ENCODE results near the gene LINC01488. TPM values are rescaled to one million over a fixed set of nuclear protein-coding genes. Genes with fewer than 3 reads are reported as not detected.

LINC01488 gene
- not detected in 2 replicates for total RNA-seq

DNA sequence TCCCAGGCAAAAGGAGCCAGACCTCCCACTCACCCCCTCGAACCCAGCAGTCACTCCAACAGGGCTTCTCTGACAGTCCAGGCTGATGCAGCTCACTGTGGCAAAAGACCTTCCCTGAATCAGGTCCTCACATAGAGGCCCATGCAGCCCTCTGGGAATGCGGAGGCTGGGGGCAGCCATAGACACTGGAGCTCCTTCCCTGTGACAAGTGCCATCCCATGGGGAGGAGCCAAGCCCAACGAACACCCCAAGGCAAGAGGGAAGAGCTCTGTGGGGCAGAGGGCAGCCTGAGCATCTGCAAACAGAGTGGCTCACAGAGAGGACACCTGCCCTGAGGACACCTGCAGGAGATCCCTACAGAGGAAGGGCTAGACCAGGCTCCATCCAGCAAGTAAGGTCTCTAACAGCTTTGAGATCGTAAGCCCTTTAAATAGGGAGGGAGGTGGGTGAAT is at the start of gene LINC01488:
LINC01488 (plus strand) TSS at position 271 of the 452 bp plus-strand sequence.

Other genes starting within 250 kb of the LINC01488 start
- not detected in 2 replicates for gene MYEOV, start 187.5 kb upstream of the LINC01488 start, total RNA-seq
- gene CCND1, start 159.5 kb downstream of the LINC01488 start, total RNA-seq, result 83.2 and 91.5 TPM in 2 replicates
- 8.9 and 10.9 TPM in 2 replicates for gene LTO1, start 193.7 kb downstream of the LINC01488 start, total RNA-seq
- gene FGF19, start 222.4 kb downstream of the LINC01488 start, total RNA-seq, result not detected in 2 replicates

Data from cardiac ventricle fibroblast (primary cell).